Activated CD4-positive, alpha-beta T cell treated with anti-CD3 and anti-CD28 coated beads for 1 hour (primary cell): ENCODE results near the gene IL4.
"Not testable (repeated sequence)": the region's sequence is repeated elsewhere in the genome, so short reads cannot be mapped to it uniquely, and the experiment has no call there.

Source experiments
- DNase-seq: peaks from one replicate; pipeline ENCODE4 v3.0.0-alpha.2; 2020

Gene IL4

DNA sequence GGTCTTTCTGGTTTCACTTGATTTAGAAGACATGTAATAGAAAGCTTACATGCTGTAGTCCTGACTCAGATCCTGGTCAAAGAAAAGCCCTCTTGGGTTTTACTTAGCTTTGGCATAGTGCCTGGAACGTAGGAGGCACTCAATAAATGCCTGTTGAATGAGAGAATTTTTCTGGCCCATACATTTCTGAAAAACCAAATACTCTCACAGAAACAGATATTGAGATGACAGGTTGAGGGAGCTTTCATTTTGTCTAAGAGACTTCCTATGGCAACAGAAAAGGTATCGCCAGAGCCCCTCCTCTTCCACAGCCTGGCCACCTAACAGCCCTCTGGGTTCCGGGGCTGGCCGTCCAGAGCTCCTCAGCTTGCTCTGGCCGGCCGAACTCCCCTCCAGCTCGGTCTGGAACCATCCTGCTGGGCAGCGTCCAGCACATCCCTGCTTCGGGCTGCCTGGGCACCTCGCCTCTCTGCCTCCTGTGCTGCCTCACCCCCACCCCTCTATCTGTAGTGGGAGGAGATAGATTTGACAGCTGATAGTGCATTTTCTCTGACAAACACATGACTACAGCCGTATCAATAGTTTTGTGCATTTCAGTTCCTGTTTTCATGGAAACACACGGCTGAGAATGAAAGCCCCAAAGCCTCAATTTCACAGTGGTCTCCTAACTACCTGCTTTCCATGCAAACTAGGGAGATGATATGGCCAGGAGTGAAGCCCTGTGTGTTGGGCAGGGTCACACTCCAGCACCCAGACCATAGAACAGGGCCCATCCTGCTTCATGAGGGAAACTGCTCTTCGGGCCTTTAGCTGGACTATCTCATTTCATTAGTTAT lies 1.1 kb downstream of the IL4 start:
- DNase-seq = no peak

DNA sequence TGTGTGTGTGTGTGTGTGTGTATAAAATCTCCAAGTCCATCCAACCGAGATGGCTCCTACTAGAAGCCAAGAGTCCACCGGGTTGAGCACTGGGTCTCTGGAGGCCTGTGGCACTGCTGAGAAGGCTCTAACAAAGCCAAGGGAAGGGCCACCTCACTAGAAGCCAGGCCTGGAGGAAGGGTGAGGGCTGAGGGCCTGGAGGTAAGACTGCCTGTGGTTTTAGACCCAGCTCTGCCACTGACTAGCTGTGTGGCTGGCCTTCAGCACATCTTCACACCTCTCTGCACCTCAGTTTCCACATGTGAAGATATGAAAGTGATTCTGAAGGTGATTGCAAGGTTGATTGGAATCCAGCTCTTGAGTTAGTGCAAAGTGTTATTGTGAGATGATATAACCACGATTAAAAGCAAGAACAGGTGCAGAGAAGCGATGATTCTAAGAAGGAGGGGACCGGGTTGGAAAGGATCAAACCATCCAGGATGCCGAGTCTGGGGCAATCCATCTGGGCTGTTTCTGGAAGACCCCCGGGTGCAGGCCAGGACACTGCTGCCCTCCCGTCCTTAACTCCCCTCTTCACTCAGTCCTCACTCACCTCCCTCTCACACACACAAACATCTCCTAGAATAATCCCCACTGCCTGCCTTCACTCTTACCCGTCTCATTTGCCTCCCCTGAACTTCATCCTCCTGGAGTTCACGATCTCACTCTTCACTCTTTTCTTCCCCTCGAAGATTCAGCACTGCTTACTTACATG lies 2.3 kb downstream of the IL4 start:
- DNase-seq = no peak

DNA sequence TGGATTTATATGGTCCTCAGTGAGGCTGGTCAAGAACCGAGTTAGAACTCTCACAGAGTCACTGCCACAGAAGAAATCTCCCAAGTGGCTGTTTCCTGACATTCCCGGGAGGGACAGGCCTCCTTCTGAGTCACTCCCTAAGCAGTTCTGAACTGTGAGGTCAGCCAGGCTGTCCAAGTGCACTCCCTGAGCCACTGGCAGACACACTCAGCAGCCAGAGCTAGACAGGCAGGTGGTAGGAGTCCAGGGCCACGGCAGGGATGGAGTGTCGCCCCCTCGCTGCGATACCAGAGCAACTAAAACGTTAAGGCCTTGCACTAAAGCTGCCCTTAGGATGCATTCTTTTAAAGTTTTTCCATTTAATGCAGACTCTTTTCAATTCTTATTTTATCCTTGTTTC lies 3.4 kb downstream of the IL4 start:
- no peak for DNase-seq

- no peak for DNase-seq
Observed at GRCh38 chr5:132677682-132678400, 4.1 kb downstream of the IL4 start.

GRCh38 chr5:132678735-132679134 lies 4.9 kb downstream of the IL4 start:
- DNase-seq = no peak

DNA sequence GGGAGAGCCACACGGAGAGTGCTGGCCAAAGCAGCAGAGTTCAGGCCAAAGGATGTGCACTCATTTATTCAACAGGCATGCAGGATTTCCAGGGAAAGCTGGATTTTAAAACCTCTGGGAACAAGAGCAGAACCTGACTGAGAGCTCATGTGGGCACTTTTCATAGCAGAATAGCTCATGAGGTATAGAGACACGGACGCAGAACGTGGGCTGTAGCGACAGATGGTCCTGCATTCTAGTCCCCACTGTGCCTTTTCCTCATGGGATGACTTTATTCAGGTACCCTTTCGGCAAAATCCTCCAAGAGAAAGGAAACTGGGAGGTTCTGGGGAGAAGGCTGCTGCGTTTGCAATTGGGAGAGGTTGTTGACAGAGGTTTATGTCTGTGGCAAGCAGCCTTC lies 5.4 kb downstream of the IL4 start:
- DNase-seq = no peak

GRCh38 chr5:132679717-132680380 lies 6.1 kb downstream of the IL4 start:
- DNase-seq = no peak

DNA sequence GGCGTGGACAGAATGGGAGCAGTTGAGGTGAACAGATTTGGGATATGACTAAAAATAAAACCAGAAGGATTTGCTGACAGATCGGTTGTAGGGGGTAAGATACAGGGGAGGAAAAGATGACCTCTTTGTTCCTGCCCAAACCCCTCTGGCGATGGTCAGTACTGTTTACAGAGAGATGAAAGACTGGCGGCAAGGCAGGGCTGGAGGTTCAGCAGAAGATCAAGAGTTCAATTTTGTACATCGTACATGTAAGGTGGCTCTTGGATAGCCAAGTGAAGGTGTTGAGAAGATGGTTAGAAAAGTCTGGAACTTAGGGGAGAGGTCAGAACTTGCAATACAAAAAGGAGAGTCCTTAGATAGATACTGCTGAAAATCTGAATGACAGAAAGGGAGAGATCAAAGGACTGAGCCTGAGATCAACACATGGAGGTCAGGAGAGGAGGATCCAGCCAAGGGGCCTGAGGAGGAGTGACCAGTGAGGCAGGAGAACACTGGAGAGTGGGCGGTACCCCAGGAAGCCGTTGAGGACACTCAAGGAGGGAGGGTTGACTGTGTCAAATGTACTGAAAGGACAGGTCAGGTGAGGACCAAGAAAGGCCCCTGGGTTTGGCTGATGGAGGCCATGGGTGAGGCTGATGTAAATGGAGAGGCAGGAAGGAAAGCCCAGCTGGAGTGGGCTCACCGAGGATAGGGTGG lies 7.1 kb downstream of the IL4 start:
- DNase-seq = no peak

DNA sequence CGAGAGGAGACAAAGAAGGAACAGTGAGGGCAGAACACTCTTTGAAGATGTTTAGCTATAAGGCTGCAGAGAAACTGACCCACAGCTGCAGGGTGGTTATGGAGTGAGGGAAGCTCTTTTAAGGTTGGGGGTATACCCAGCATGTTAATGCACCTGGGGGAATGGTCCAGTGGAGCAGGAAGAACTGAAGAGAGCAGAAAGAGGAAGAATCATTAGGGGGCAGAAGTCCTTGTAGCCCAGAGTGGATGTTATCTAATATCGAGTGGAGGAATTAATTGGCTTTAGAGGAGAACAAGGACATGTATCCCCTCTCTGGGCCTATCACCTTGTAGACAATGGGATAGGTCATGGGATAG lies 7.7 kb downstream of the IL4 start:
- no peak for DNase-seq

DNA sequence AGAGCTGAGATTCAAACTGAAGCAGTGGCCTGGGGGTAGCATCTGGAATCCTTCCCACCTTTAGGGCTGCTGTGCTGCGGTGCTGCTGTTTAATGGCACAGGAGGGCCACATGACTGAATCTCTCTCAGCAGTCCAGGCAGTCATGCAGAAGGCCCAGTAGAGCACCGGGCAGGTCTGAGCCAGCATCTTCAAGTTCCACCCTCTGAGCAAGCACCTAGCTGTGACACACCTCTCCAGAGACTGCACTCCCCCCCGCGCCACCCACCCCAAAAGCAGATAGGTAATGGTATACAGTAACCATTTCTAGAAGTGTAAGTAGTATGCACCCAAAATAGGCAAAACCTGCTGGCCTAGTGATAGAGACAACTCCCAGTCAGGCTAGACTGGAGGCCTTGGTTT lies 8.2 kb downstream of the IL4 start:
- DNase-seq = no peak

- no peak for DNase-seq
Observed at GRCh38 chr5:132684491-132684890, 10.7 kb downstream of the IL4 start.

- no peak for DNase-seq
Observed at GRCh38 chr5:132684922-132685720, 11.3 kb downstream of the IL4 start.

GRCh38 chr5:132686193-132686592 lies 12.4 kb downstream of the IL4 start:
- no peak for DNase-seq

DNA sequence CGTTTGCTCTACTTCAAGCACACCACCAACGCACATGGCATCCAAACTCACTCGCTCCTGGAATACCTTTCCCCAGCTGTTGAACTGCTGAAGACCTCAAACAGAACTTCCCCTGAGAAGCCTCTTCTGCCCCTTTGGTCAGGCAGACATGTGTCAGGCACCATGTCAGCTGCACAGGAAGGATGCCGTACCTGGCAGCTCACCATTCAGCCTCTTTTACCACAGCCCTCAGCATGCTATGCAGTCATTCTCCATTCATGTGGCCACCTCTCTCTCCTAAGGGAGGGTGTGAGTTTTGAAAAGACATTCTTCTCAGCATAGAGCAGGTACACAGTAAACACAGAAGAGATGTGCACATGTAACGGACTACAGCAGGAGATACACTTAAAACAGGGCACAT lies 14.2 kb downstream of the IL4 start:
- DNase-seq = no peak

DNA sequence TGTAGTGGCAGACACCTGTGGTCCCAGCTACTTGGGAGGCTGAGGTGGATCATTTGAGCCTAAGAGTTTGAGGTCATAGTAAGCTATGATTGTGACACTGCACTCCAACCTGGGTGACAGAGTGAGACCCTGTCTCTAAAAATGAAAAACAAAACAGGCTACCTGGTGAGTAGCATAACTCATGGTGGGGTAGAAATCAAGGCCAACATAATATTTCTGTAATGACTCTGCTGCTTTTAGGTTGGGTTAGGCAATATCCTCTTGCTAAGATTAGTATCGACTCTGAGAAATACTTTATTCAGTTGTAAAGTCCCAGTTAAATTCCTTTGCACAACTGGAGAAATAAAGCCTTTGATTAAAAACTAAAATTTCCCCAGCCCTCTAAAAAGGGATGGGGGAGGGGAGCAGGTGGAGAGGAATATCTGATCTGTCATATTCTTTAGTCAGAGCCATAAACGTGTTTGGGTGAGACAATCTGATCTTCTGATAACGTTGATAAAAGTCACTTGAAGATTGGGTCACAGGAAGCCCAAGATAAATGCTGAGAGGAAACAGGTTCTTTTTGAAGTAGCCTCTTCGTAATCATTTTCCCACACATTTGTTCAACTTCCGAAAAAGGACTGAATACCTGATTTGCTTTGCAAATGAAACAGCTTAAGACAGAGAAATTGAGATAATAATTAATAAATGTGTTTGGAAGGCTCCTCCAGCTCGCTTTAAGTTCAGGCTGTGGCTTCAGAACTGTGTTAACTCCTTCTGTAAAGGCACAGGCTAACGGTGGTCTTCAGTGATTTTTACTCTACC lies 14.9 kb downstream of the IL4 start:
- no peak for DNase-seq

- no peak for DNase-seq
Observed at GRCh38 chr5:132689513-132689912, 15.7 kb downstream of the IL4 start.

- DNase-seq = no peak
Observed at GRCh38 chr5:132690156-132690555, 16.4 kb downstream of the IL4 start.

GRCh38 chr5:132691755-132692631 lies 18.2 kb downstream of the IL4 start:
- not testable (repeated sequence) for DNase-seq

GRCh38 chr5:132692632-132692967 lies 18.8 kb downstream of the IL4 start:
- DNase-seq = no peak

- no peak for DNase-seq
Observed at GRCh38 chr5:132695956-132696355, 22.2 kb downstream of the IL4 start.
